SW 1271 (cell line): ENCODE results near the gene DACT2.
"Not testable (repeated sequence)": the region's sequence is repeated elsewhere in the genome, so short reads cannot be mapped to it uniquely, and the experiment has no call there.

ENCODE experiments used
- DNase-seq, 2 experiments: peaks; one replicate each; lab custom pipeline; 2025; lab: John Stamatoyannopoulos, UW

DACT2 gene

DNA sequence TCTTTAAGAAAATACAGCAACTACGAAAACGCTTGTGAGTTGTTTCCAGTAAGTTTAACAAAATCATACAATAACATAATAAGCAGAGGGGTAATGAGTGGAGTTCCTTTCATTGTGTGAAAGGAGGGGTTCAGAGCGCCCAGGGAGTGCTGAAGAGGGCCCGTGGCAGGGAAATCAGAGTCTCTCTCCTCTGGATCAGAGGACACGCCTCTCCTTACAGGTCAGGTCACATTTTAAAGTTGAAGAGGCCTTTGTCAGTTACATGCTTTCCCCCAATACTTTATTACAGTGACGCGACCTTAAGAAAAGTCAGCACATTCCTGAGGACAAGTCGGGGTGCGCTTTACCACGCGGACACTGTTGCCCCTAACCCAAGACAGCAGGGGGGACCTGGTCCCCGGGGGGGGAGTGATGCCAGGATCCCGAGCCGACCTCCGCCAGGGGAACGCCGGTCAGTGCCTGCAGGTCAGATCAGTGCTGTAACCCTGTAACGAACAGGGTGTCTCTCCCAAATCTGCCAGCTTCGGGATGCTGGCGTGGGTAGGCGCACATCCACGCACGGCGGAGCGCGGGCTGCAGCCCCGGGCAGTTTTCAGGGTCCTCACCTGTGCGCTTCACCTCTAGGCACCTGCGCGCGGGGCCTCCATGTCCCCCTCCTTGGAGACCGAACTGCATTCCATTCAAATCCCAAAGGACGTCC is 848 bp downstream of the DACT2 start:
- DNase-seq = no peak

DNA sequence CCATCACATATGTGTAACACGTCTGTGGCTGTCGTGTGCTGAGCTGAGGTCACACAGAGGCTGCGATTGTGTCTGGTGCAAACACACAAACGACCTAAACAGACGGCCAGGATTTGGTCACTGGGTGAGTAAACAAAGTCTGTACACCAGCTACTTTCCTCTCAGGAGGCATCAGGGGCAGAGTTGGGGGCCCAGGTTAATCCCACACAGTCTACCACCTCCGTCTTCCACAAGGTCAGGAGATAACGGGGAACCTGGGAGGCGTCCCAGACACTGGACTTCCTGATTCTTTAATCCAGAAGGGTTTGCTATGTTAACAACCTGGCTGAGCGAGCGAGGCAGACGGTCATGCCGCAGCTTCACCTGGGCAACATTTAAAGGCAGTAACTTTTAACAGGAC is 1.5 kb downstream of the DACT2 start:
- DNase-seq = no peak

DNA sequence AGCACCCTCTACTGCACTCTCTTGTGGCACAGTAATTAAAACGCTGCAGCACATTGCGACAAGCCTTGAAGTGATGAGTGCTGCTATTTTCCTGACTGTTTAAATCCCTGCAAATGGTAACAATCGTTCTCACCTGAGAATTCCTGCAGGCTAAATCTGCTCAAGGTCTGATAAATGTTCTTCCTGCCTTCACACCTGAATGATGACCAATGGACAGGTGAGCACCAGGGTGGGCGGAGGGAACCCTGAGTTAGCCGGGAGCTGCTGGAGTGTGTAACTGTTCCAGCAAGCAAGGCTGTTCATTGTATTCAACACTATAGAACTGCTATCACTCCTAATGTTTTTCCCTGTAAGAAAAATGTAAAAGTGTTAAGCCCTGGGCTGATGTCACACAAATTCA is 4.0 kb downstream of the DACT2 start:
- DNase-seq = no peak

DNA sequence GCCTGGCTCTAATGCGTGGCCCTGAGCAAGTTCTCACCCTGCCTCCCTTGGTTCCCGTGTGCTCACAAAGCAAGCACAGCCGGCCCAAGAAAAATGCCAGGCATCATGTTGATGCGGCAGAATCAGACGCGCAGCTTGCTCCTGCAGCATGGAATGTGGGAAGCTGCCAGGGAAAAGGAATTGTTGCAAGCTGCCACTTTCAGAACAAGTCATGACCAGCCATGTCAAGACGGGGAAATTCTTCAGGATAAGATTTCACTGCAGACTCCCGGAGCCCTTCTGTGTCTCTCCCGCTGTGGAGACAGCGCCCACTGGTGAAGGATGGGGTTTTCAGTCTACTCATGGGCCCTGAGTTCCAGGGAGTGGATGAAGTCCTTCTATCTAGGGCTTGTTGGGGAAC is 4.6 kb downstream of the DACT2 start:
- DNase-seq = no peak

DNA sequence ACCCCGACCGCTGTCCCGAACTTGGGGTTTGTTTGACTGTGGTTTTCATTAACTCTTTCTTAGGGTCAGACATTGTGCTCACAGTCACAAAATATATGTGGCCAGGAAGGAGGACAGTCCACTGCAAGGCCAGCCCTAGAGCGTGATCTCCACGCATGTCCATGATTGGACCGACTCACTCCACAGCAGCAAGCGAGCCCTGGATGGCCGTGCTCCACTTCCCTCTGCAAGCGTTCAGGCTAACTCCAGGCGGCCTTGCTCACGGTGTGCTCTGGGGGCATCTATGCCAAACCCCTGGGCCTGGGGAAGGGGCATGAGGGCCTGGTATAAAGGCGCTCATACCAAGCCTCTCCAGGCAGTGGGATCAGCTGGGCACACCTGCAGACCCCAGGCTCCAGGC is 5.6 kb downstream of the DACT2 start:
- DNase-seq = no peak

DNA sequence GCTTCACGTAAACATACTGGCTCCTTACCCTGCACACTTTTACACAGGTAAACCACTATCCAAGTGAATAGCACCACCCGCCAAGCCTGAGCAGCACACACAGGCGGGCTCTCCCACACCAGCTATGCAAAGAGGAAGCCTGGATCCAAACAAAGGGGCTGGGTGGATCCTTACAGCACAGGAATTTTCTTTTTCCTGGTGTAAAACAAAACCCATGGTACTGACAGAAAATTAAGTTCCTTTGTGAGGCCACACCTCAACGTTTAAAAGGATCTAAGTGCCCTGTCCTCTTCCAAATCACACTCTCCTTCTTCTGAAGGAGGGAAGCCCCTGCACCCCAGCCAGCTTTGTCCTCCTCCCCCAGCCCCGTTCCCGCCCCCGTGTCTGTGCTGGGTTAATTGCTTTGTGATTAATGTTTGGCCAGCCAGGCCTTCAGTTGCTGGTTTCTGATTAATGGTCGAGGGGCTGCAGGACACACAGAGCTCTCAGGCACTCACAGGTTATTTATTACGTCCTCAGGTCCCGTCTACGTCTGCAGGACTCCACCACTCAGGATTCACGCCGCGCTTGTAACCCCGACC is 6.1 kb downstream of the DACT2 start:
- no peak for DNase-seq

DNA sequence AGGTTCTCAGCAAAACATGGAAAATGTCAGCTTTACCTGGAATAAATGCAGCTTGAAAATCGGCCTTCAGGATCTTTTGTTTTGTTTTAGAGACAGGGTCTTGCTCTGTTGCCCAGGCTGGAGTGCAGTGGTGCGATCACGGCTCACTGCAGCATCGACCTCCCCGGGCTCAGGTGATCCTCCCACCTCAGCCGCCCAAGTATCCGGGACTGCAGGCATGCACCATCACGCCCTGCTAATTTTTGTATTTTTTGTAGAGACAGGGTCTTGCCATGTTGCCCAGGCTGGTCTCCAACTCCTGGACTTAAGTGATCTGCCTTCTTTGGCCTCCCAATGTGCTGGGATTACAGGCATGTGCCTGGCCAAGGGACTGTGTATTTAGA is 7.5 kb downstream of the DACT2 start:
- DNase-seq = not testable (repeated sequence)

DNA sequence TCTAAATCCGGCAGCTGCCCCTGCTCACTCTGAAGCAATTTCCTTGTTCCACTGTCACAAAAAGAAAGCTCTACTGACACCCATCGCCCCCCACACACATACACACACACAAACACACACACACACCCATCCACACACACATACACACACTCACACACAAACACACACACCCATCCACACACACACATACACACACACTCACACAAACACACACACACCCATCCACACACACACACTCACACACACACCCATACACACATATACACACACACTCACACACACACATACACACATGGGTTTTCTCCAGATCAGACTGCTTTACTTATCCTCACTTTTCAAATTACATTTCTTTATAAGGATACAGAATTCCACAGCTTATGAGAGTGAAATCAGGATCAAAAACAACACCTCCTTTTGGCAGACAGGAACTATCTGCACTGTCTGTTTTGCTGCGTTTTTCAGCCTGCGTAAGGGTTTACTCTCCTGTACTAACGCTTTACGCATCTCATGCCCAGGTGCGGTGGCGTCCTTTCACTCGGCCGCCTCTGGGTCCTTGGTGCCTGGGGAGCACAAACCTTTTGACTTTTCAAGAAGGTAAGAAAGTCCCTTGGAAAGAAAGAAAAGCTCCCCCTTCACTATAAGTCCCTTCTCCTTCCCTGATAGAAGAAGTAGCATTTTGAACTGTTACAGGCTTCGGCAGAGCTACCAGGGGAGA is 8.0 kb downstream of the DACT2 start:
- DNase-seq = no peak

DNA sequence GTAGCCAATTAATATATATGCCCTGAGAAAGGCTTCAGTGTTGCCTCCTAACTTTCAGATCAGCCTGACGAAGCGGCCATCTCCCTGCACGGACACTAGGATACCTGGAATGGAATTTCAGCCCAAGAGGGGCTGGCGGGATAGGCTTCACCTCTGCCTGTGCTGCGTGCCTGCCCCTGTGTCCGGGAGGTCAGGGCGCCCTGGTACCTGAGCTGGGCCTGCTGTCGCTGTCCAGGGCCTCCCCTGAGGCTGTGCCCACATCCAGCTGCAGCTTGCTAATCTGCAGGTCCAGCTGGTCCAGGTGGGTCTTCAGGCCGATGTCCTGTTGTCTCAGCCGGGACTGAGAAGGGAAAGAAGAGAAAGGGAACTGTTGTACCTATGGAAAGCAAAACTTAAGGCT is 8.6 kb downstream of the DACT2 start:
- DNase-seq = no peak

DNA sequence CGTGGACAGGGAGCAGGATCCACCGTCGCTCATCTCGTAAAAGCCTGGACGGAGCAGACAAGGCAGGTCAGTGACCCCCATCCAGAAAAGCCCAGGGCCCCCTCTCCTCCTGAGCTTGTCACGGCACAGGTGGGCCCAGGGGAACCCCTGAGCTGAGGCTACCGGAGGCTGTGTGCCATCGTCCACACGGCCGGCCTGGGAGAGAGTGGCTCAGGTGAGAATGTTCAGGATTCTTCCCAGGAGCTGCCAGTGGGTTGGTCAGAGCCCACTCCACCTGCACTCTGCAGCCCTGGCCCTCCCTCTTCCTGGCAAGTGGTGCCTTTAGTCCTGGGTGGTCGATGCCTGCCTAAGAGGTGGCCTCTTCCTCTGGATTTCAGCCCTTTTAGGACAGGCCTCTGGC is 9.2 kb downstream of the DACT2 start:
- no peak for DNase-seq

DNA sequence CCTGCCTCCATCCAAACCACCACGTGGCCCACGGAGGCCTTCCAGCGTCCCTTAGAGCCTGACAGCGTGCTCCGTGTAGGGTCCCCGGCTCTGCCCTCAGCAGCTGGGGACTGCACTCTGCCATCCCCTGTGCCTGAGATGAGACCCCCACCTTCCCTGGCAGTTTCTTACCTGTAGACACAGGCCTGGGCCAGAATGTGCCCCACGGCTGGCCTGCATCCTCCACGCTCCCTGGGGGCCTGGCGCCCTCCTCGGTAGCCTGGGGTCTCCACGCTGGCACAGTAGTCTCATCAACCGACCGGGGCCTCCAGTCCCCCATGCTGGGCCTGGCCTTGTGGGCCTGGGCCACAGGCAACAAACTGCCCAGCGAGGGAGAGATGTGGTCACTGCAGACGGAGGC is 9.6 kb downstream of the DACT2 start:
- no peak for DNase-seq

DNA sequence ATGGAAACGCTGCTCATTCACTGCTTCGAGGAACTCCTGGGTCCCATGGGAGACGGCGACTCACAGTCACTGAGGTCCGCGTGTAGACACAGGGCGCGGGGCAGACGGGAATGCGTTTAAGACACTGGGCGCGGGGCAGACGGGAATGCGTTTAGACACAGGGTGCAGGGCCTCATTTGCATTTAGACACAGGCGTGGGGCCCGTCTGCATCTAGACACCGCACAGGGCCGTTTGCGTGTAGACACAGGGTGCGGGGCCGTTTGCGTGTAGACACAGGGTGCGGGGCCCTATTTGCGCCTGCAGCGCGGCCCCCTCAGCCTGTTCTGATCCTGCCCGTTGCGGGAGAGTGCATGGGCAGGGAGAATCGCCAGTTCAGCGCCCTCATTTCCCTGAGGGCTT is 10.4 kb downstream of the DACT2 start:
- DNase-seq = no peak

DNA sequence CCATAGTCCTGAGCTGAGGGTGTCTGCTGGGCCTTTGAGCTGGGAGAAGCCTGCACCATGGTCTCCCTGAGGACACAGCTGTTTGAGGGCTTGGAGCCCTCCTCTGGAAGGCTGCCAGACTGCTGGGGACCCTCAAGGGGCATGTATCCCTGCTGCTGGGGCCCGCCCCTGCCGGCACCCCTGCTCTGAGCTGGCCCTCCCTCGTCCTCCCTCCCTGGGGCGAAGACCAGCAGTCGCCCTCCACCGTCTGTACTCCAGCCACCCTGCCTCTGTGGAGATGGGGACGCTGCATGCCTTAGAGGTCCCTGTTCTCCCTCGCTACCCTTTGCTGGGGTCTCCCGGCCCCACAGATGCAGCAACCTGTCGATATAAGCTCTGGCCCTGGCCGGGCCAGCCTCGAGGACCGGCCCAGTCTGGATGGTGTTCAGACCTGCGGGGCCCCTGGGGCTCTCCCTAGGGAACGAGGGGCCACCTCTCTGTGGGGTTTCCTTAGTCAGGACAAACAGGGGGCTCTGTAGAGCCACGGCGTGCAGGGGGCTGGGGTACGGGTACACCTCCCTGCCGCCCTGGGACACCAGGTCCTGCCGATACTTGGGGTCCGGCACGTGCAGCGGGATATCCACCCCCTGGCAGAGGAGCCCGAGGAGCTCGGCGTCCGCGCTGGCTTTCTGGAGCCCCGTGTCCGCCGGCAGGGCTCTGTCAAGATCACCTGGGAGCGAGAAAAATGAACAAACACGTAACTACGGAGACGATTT is 11.0 kb downstream of the DACT2 start:
- DNase-seq = no peak

DNA sequence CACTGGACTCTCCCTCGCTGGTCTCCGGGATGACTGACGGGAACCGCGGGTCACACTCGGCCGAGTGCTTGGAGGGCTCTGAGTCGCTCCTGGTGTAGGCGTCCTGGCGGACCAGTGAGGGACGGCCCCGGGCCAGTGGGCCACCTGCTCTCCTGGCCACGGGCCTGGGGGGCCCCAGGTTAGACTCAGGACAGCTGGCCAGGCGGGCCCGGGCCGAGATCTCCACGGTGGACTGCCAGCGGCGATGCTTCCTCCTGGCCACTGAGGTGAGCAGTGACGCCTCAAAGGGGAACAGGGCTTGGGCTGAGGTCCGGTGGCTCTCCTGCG is 11.9 kb downstream of the DACT2 start:
- DNase-seq = no peak

DNA sequence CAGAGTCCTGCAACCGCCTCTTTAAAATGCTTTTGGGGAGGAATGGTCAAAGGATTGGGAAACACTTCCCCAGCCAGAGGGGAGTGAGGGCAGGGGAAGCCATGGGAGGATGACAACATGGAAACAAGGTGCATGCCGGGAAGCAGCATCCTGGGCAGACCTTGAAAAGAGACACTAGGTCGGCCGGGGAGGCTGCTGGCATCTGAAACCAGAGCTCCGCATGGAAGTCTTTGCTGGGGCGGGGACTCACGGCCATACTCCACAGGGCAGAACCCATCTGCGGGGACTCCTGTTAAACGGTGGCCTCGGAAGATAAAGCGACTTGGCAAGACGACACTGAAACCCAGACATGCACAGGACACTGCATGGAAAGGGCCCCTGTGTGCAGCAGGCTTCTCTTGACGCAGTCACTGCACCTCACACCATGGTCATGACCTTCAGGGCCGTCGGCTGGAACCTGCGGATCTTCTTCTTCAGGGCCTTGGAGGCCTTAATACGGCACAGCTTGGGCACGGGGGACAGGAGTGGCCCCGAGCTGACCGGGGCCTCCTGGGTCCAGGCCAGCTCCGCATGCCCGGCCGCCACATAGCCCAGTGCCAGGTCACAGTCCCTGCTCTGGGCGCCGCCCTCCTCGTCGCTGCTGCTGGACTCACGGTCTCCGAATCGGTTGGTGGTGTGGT is 12.4 kb downstream of the DACT2 start:
- DNase-seq = no peak

DNA sequence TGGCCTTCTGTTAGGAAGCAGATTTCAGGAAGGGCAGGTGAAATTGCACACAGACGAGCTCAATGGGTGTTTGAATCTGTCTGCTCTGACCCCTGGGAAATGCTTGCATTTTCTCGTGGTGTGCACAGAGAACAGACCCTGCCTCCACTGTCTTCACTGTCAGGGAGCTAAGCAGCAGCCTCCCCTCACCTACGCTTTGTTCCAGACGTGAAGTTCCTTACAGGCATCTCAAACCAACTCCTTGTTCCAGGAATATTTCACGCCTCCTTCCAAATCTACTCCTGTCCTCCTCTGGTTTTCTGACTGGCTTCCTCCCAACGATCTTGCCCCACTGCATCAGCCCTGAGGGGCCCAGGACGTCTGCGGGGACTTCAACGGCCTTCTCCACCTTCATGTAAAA is 13.7 kb downstream of the DACT2 start:
- no peak for DNase-seq

DNA sequence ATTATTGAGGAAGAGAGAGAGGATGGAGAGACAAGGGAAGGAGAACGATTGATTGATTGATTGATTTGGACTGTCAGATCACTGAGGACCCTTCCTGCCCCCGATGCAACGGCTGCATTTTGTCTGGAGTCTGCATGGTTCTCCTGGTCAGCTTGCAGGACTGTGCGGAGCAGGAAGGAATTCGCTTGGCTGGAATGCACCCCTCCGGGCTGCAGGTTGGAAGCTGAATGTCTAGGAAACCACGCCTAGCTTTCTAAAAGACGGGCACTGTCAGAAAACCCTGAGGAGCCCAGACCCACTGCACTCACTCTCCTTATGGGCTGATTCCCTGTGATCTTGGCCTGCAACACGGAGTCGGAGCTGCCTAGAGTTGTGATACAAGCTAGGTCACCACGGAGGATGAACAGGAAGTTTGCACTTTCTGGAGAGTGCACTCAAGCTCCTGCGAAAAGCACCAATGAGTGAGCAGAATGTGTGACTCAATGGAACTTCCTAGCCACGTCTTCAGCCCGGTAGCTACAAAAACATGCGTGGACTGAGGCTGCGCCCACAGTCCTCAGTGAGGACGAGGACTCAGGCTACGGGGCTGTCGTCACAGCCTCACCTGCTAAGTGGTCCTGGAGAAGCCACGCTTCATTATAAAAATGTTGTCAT is 14.4 kb downstream of the DACT2 start:
- DNase-seq = no peak

DNA sequence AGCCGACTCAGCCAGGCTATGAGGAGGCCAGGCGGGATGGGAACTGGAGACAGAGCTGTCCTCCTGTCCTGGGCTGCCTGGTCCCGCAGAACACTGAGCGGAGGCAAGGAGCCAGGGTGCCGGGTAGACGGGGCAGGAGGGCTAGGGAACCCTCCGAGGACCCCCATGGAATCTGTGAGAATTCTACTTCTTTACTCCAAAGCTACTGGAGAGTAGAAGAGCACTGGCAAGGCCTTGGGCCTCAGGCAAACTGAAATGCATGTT is 14.9 kb downstream of the DACT2 start:
- DNase-seq = no peak

DNA sequence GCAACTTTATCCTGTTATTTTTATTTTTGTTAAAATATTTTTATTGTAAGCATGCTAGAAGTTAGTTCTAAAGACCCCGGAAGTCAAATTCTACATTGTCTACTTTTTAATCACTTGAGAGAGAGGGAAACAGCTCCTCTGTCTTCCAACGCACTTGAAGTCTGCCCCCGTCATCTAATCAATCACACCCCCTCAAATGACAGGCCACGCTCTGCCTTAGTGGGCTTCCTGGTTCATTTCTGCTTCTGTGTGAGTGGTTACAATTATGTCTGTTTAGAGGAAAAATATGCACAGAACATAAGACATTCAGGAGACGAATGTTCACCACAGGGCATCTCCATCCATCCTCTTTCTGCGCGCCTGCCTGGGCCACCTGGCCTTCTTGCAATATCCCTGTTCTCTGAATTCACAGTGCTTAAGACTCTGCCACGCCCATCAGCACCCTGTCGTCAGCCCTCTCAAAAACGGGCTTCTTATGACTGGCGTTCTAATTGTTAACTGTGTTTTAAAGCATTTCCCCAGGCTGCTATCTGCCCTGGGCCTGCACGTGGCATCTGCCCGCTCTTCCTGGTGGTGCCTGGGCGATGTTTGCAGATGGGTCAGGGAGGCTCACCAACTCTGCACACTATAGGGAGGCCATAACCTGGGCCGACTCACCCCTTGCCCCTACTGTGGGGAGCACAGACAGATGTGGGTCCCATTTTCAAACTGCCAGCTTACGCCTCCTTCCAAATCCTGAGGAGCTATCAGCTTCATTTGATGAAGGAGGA is 15.4 kb downstream of the DACT2 start:
- no peak for DNase-seq

DNA sequence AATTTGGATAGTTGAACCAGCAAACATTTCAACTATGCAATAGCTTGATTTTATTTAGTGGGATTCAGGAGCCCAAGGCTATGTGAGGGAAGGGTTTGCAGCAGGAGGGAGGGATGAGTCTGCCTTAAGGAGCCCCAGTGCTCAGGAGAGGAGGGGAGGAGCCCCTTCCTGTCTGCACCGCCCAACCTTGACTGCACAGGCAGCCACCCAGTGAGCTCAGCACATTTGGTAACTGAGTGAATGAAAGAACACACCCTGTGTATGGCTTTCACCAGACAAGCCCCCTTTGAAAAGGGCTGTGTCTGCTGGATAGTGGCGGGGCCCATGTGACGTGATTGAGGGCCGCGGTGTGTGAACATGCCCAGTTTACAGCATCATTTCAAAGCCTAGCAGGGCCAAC is 17.0 kb downstream of the DACT2 start:
- no peak for DNase-seq

DNA sequence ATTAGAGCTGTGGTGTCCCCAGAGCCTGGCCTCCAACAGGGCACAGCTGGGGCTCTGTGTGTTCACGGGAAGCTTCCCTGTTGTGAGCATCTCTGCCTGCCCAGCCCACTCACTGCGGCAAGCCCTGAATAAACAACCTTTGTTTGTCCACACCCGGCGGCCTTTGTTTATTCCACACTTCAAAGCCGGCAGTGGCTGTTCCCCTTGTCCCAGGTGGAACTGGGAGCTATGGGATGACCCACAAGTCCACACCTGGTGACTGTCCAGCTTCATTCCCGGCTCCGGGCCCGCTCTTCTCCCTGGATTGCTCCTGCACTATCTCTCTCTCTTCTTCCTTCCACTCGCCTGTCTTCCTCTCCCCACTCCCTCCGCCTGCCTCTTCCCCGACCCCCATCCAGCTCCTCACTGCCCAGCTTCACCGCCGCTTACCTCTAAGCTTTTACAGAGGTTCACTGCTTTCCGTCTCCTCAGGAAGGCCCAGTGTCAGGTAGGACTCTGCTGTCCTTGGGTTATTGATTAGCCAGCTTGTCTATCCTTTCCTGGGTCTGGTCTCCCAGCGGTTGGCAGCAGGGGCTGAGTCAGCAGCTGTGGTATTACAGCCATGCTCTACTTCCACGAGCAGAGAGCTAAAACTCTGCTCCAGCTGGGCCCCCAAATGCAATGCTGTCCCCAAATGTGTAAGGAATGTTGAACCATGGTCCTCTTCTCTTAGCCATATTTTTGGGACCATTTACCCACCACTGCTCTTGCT is 17.8 kb downstream of the DACT2 start:
- no peak for DNase-seq
